HepG2 (cell line): ENCODE data around the gene CCDC183. TPM values are rescaled to one million over a fixed set of nuclear protein-coding genes. Genes with fewer than 3 reads are reported as not detected.

Source experiments
- ATF7-NPFF ChIP-seq: sonication (generic); formaldehyde crosslinking; IDR thresholded peaks from 2 replicates; pipeline ENCODE4 v1.8.1; 2023; ENCODE audit warnings: mild to moderate bottlenecking, low read depth, missing genetic modification reagents, moderate library complexity
- CBX1 ChIP-seq: IDR thresholded peaks from one replicate; pipeline ENCODE4 v1.6.1; 2016; ENCODE audit warnings: antibody characterized with exemption, low read depth
- GATA4 ChIP-seq: sonication (generic); IDR thresholded peaks from 2 replicates; pipeline ENCODE4 v1.6.1; 2016; ENCODE audit warnings: antibody characterized with exemption, low read depth, borderline replicate concordance
- NFE2L1 ChIP-seq: sonication (generic); formaldehyde crosslinking; IDR thresholded peaks from 2 replicates; pipeline ENCODE4 v1.4.0; 2020; ENCODE audit warnings: missing genetic modification reagents, mild to moderate bottlenecking, borderline replicate concordance
- PBX2 ChIP-seq: IDR thresholded peaks from 2 replicates; pipeline ENCODE4 v1.6.1; 2016; ENCODE audit warnings: control low read depth
- PITX1 ChIP-seq: sonication (generic); formaldehyde crosslinking; IDR thresholded peaks from 2 replicates; pipeline ENCODE4 v1.5.1; 2020; ENCODE audit warnings: mild to moderate bottlenecking, missing genetic modification reagents
- SIX4 ChIP-seq: sonication (generic); formaldehyde crosslinking; IDR thresholded peaks from 2 replicates; pipeline ENCODE4 v1.4.0; 2020; ENCODE audit warnings: missing genetic modification reagents
- TEAD3 ChIP-seq: optimal IDR thresholded peaks from 2 replicates; pipeline ENCODE3; 2016; ENCODE audit warnings: borderline replicate concordance
- THAP11 ChIP-seq: IDR thresholded peaks from 2 replicates; pipeline ENCODE4 v1.6.1; 2016; ENCODE audit warnings: missing biosample characterization, missing genetic modification reagents
- U2AF1 ChIP-seq: fragments of 200-400 bp; formaldehyde crosslinking; optimal IDR thresholded peaks from 2 replicates; pipeline ENCODE3; 2017; ENCODE audit warnings: mild to moderate bottlenecking, low read depth, low read length
- ZNF207 ChIP-seq: fragments of 450-650 bp; IDR thresholded peaks from 2 replicates; pipeline ENCODE4 v1.6.1; 2016; ENCODE audit warnings: antibody characterized with exemption, borderline replicate concordance
- ZNF552 ChIP-seq: sonication (generic); formaldehyde crosslinking; IDR thresholded peaks from 2 replicates; pipeline ENCODE4 v1.9.0; 2022; ENCODE audit warnings: missing genetic modification reagents, mild to moderate bottlenecking, borderline replicate concordance
- polyA plus RNA-seq, 8 experiments: library from polyadenylated mRNA; depleted of rRNA in 3 of 8; stranded (reverse) in 7 of 8; unstranded in 1 of 8; fragments of >200 nt; fragmentation: Illumina TruSeq in 4 of 8; extraction: Trizol in 4 of 8; gene quantifications; 2 replicates each; pipeline versions ENCODE4 v1.2.1 to v1.2.3, GENCODE V29; 2011 to 2016; ENCODE audit warnings: low read depth in 4 of 8, missing spikeins in 1 of 8, mixed read lengths in 1 of 8; ENCODE audit not compliant: insufficient read depth in 1 of 8
- total RNA-seq, 5 experiments: library from RNA; depleted of rRNA; stranded (reverse); fragments of >200 nt; fragmentation: Illumina TruSeq; extraction: Trizol; gene quantifications; 2 replicates each; pipeline ENCODE4 v1.2.3, GENCODE V29; 2016; ENCODE audit warnings: low read depth in 1 of 5
- TF ChIP-seq, protein P1 (sequence below): sonication (generic); formaldehyde crosslinking; conservative IDR thresholded peaks from 2 replicates; pipeline ENCODE4 v1.5.0; 2020; ENCODE audit warnings: missing genetic modification reagents
- TF ChIP-seq, protein P2 (sequence below): sonication (generic); formaldehyde crosslinking; conservative IDR thresholded peaks from 2 replicates; pipeline ENCODE4 v1.4.0; 2020; ENCODE audit warnings: mild to moderate bottlenecking, missing genetic modification reagents, moderate library complexity
- TF ChIP-seq, protein P3 (sequence below): sonication (generic); formaldehyde crosslinking; IDR thresholded peaks from 2 replicates; pipeline ENCODE4 v1.5.0; 2020; ENCODE audit warnings: missing genetic modification reagents
- TF ChIP-seq, protein P4 (sequence below): sonication (generic); formaldehyde crosslinking; IDR thresholded peaks from 2 replicates; pipeline ENCODE4 v1.4.0; 2020; ENCODE audit warnings: missing genetic modification reagents

Gene CCDC183
- total and polyA plus RNA-seq, 2 of the 13 experiments (the other 11 are each of a cell fraction or from before 2014, with no cell fraction given), result 5.0 to 66.4 TPM

GRCh38 chr9:136787690-136788400 is 8.3 kb upstream of the CCDC183 start (continued):
- TF ChIP-seq ZNF207, result no peak
- TF ChIP-seq, protein P1, sequence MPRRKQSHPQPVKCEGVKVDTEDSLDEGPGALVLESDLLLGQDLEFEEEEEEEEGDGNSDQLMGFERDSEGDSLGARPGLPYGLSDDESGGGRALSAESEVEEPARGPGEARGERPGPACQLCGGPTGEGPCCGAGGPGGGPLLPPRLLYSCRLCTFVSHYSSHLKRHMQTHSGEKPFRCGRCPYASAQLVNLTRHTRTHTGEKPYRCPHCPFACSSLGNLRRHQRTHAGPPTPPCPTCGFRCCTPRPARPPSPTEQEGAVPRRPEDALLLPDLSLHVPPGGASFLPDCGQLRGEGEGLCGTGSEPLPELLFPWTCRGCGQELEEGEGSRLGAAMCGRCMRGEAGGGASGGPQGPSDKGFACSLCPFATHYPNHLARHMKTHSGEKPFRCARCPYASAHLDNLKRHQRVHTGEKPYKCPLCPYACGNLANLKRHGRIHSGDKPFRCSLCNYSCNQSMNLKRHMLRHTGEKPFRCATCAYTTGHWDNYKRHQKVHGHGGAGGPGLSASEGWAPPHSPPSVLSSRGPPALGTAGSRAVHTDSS (CRISPR knock-in tag), result no peak
- peak; percentile 33; the same call in 1 of the 2 replicates for TF ChIP-seq THAP11 (CRISPR knock-in tag)
- TF ChIP-seq, protein P2, sequence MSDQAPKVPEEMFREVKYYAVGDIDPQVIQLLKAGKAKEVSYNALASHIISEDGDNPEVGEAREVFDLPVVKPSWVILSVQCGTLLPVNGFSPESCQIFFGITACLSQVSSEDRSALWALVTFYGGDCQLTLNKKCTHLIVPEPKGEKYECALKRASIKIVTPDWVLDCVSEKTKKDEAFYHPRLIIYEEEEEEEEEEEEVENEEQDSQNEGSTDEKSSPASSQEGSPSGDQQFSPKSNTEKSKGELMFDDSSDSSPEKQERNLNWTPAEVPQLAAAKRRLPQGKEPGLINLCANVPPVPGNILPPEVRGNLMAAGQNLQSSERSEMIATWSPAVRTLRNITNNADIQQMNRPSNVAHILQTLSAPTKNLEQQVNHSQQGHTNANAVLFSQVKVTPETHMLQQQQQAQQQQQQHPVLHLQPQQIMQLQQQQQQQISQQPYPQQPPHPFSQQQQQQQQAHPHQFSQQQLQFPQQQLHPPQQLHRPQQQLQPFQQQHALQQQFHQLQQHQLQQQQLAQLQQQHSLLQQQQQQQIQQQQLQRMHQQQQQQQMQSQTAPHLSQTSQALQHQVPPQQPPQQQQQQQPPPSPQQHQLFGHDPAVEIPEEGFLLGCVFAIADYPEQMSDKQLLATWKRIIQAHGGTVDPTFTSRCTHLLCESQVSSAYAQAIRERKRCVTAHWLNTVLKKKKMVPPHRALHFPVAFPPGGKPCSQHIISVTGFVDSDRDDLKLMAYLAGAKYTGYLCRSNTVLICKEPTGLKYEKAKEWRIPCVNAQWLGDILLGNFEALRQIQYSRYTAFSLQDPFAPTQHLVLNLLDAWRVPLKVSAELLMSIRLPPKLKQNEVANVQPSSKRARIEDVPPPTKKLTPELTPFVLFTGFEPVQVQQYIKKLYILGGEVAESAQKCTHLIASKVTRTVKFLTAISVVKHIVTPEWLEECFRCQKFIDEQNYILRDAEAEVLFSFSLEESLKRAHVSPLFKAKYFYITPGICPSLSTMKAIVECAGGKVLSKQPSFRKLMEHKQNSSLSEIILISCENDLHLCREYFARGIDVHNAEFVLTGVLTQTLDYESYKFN (CRISPR knock-in tag), result peak; percentile 54
- TF ChIP-seq GATA4, result peak; percentile 35; the same call in 1 of the 2 replicates
- TF ChIP-seq, protein P3, sequence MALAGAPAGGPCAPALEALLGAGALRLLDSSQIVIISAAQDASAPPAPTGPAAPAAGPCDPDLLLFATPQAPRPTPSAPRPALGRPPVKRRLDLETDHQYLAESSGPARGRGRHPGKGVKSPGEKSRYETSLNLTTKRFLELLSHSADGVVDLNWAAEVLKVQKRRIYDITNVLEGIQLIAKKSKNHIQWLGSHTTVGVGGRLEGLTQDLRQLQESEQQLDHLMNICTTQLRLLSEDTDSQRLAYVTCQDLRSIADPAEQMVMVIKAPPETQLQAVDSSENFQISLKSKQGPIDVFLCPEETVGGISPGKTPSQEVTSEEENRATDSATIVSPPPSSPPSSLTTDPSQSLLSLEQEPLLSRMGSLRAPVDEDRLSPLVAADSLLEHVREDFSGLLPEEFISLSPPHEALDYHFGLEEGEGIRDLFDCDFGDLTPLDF (CRISPR knock-in tag), result no peak
- no peak for TF ChIP-seq NFE2L1 (CRISPR knock-in tag)
- no peak for TF ChIP-seq U2AF1
- no peak for TF ChIP-seq PBX2 (CRISPR knock-in tag)
- TF ChIP-seq, protein P4, sequence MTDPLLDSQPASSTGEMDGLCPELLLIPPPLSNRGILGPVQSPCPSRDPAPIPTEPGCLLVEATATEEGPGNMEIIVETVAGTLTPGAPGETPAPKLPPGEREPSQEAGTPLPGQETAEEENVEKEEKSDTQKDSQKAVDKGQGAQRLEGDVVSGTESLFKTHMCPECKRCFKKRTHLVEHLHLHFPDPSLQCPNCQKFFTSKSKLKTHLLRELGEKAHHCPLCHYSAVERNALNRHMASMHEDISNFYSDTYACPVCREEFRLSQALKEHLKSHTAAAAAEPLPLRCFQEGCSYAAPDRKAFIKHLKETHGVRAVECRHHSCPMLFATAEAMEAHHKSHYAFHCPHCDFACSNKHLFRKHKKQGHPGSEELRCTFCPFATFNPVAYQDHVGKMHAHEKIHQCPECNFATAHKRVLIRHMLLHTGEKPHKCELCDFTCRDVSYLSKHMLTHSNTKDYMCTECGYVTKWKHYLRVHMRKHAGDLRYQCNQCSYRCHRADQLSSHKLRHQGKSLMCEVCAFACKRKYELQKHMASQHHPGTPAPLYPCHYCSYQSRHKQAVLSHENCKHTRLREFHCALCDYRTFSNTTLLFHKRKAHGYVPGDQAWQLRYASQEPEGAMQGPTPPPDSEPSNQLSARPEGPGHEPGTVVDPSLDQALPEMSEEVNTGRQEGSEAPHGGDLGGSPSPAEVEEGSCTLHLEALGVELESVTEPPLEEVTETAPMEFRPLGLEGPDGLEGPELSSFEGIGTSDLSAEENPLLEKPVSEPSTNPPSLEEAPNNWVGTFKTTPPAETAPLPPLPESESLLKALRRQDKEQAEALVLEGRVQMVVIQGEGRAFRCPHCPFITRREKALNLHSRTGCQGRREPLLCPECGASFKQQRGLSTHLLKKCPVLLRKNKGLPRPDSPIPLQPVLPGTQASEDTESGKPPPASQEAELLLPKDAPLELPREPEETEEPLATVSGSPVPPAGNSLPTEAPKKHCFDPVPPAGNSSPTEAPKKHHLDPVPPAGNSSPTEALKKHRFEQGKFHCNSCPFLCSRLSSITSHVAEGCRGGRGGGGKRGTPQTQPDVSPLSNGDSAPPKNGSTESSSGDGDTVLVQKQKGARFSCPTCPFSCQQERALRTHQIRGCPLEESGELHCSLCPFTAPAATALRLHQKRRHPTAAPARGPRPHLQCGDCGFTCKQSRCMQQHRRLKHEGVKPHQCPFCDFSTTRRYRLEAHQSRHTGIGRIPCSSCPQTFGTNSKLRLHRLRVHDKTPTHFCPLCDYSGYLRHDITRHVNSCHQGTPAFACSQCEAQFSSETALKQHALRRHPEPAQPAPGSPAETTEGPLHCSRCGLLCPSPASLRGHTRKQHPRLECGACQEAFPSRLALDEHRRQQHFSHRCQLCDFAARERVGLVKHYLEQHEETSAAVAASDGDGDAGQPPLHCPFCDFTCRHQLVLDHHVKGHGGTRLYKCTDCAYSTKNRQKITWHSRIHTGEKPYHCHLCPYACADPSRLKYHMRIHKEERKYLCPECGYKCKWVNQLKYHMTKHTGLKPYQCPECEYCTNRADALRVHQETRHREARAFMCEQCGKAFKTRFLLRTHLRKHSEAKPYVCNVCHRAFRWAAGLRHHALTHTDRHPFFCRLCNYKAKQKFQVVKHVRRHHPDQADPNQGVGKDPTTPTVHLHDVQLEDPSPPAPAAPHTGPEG (CRISPR knock-in tag), result no peak
- TF ChIP-seq ZNF552 (CRISPR knock-in tag), result no peak
- no peak for TF ChIP-seq CBX1
- no peak for TF ChIP-seq ATF7-NPFF (CRISPR knock-in tag)
- peak; percentile 70; the same call in 1 of the 2 replicates for TF ChIP-seq PITX1 (CRISPR knock-in tag)
- no peak for TF ChIP-seq TEAD3
- TF ChIP-seq SIX4 (CRISPR knock-in tag), result no peak
